Raji (cell line): Measurements from ENCODE around the gene TSPAN4.
A peak's percentile ranks its signal among the peaks of the same experiment; 100 is the strongest.

Source experiments
- POLR2A ChIP-seq: IDR thresholded peaks from 2 replicates; pipeline ENCODE4 v1.6.1; 2011; ENCODE audit warnings: low read depth, low read length, control low read depth; ENCODE audit not compliant: insufficient read depth

Gene TSPAN4

DNA sequence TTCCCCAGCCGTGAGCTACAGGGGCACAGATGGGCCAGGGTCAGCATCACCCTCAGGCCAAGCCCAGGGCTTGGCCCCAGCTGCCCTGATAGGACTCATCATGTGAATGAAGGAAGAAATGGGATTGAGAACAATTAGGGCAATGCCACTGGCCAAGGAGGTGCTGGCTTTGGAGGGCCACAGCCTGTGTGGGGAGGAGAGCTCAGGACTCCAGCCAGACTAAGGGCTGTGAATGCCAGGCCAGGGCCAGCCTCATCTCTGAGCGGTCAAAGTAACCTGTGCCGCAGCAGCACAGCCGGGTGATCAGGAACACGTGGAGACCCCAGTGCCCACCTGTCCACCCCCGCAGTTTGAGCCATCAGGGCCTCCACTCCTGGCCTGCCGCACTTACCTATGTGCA is 57.9 kb downstream of the TSPAN4 start:
- no peak for TF ChIP-seq POLR2A

DNA sequence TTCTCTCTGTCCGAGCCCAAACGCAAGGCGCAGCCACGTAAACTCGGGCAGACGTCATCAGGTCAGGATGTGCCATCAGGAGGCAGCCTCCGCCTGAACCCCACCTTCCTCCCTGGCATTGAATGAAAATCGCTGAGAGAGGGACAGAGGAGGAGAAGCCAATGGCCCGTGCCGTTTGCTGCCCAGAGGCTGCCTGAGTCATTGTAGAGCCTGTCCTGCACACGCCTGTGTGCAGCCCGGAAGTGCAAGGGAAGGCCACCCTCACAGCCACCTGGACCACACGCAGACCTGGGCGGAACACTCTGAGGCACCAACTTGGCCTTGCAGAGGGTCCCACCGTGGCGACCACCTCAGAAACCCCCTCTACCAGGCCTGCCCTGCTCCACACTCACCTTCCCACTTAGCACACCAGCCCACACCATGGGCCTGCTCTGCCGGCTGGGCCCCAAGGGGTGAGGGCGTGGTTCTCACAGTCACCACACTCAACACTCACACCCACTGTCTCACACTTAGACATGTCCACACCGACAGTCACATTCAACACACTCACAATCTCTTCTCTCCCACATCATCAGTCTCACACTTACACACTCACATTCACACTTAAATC is 58.9 kb downstream of the TSPAN4 start:
- TF ChIP-seq POLR2A, result no peak

DNA sequence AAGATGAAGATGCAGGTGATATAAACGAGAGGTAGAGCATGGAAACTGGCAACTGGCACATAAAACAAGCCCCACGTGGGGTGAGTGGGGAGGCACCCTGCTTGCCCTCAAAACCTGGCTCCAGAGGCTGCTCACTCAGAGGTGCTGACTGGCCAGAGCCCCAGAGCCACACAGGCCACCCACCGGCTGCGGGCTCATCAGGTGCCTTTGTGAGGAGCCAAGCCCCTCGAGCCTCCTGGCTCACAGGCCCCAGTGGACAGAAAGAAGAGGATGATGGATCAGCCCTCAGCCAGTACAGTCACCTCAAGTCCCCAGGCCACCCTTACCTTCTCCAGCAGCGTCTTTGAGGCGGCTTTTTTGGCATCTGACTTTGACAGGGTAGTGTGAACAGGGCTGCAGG is 61.7 kb downstream of the TSPAN4 start:
- TF ChIP-seq POLR2A, result no peak

DNA sequence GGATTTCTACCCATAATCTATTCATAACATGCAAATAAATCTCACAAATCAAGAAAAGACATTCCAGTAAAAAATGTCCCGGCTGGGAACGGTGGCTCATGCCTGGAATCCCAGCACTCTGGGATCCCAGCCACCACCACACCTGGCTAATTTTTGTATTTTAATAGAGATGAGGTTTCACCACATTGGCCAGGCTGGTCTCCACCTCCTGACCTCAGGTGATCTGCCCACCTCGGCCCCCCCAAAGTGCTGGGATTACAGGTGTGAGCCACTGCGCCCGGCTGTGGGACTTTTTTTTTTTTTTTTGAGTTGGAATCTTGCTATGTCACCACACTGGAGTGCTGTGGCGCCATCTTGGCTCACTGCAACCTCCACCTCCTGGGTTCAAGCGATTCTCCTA is 63.3 kb downstream of the TSPAN4 start:
- TF ChIP-seq POLR2A, result no peak

DNA sequence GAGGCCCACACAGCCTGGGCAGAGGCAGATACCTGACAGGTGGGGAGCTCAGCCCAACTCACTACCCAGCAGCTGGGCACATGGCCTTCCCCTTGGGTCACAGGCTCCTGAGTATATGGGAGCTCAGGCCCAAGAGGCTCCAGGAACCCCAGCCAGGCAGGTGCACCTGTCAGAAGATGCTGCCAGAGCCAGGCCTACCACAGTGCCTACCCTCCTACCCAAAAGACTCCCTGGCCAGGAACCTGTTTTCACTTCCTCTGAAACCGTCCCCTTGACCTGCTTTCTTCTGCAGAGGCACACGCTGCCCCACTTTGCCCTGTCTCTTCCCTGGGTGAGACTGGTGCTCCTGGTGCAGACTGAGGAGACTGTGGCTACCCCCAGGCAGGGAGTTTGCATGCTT is 65.0 kb downstream of the TSPAN4 start:
- TF ChIP-seq POLR2A, result no peak

DNA sequence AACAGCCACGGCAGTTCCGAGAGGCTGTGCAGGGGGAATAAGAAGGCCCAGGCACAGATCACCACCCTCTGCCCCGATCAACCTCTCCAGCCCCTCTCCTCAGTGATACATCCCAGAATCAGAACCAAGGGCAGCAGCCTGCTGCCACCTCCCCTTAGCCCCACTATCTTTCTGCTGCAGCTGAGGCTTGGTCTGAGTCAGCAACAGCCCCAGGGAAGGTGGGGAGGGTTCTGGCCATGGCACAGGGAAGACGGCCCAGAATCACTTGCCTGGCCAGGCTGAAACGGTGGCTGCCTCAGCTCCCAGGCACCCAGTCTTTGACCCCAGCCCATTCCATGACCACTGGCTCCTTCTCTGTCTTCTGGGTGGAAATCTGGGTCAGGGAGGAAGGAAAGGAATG is 65.6 kb downstream of the TSPAN4 start:
- no peak for TF ChIP-seq POLR2A

DNA sequence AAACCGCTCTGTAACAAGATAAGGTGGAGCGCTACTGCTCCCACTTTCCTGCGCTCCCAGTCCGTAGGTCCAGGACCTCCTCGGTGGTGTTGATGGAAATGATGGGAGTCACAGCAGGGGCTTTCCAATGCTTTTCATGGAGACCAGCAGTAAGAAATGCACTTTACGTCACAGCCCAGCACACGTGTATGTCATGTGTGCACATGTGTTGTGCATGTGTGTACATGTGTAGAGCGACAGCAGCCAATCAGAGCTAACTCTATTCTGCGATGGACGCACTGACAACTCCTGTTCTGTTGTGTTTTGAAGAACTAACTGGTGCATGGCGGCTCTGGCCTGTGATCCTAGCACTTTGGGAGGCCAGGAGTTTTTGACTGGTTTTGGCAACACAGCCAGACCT is 66.8 kb downstream of the TSPAN4 start:
- TF ChIP-seq POLR2A, result no peak

DNA sequence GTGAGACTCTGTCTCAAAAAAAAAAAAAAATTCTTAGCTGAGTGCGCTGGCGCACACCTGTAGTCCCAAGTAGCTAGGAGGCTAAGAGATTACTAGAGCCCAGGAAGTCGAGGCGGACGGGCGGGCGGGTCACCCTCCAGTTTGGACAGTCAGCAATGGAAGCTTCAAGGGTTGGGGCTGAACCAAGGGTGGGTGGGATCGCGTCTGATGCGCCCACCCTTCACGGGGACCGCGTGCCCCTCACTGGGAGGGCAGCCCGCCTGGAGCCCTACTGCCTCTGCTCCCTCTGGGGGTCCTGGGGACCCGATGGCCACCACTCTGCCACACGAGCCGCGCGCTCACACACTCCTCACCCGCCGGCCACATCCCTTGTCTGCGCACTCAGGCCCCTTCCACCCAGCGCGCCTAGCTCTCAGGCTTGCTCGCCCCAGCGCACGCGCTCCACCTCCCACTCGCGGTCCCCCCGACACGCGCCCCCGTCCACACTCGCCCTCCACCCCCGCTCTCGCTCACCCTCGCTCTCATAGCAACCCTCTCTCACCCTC is 67.5 kb downstream of the TSPAN4 start:
- TF ChIP-seq POLR2A, result no peak

DNA sequence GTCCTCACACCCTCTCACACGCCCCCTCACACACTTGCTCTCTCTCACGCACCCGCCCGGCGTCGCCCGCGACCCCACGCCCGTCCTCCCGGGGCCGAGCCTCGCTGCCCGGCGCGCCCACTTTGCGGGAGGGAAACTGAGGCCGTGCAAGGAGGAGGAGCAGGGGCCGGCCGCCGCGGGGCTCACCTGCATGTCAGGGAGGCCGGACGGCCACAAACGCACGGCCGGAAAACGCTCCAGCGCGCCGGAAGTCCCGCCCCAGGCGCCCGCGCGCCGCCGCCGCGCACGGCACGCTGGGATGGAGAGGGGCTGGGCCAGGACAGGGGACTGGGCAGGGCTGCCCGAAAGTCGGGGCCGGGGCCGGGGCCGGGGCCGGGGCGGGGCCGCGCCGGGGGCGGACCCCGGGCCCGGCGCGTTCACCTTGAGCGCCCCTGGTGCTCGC is 68.0 kb downstream of the TSPAN4 start, which contains the start of gene CHID1:
TSS of gene CHID1 (minus strand) at position 222 of the 442 bp plus-strand sequence. CDS start 5,994 bp downstream, outside the sequence.
- TF ChIP-seq POLR2A, result peak; percentile 82

DNA sequence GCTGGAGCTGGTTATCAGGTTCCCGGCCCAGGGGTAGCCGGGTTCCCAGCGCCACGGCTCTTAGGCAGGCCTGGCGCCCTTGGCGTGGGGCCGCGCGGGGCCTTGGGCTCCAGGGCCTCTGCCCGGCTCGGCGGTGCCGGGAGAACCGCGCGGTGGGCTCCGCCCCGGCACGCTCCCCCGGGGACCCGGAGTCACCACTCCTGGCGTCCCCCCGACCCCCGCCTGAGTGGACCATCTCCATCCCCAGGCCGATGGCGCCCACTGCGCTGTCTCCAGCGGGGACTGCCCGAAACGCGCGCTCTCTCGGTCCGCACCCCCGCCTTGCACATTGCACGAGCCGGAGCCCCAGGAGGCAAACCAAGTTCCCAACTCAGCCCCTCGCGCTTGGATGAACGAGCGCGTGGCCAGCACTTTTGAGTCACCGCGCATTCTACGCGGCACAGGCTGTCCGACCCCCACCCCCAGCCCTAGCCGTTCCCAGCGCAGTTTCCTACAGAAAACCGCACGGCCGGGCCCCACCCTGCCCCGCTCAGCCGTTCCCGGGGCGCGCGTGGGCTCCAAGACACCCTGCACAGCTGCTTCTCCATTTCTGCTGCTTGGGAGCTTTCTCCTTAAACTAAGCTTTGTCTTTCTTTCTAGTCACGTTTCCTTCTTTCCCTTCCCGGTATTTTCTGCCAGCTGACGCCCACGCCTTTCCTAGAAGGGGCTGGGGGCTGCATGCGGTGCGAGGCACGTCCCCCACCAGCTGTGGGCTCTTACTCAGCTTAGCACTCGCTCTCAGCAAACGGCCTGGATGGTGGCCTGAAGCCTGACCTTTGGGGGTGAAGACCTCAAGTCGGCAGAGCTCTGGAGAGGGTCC is 68.6 kb downstream of the TSPAN4 start:
- peak; percentile 78 for TF ChIP-seq POLR2A

DNA sequence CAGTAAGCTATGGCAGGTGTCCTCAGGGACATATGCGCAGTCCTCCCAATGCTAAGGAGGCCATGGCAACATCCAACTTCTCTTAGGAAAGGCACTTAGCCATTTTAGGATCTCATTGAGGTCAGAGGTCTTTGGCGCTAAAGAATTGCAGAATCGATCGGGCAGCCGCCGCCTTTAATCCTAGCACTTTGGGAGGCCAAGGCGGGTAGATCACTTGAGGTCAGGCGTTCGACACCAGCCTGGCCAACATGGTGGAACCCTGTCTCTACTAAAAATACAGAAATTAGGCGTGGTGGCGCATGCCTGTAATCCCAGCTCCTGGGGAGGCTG is 69.2 kb downstream of the TSPAN4 start:
- TF ChIP-seq POLR2A, result no peak

DNA sequence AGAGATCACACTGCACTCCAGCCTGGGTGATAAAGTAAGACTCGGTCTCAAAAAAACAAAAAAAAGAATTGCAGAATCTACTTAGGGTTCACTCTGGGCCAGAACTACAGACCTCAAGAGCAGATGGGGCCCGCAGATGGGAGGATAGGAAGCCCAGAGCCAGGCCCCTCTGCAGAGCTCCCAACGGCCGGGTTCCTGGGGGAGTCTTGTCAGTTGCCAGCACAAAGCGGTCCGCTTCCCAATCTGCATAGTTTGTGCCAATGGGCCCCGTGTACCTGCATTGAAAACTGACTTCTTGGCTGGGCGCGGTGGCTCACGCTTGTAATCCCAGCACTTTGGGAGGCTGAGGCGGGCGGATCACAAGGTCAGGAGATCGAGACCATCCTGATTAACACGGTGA is 69.6 kb downstream of the TSPAN4 start:
- TF ChIP-seq POLR2A, result no peak

DNA sequence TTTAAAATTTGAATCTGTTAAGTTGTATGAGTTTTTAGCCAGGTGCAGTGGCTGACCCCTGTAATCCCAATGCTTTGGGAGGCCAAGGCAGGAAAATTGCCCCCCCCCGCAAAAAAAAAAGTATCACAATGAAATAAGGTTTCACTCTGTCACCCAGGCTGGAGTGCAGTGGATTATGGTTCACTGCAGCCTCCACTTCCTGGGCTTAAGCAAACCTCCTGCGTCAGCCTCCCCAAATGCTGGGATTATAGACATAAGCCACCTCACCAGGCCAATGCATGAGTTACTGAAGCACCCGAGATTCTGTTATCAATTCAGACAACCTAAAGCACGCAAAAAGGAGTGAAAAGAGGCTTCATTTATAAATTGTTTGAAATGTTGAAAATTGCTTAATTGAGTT is 70.4 kb downstream of the TSPAN4 start:
- TF ChIP-seq POLR2A, result no peak

DNA sequence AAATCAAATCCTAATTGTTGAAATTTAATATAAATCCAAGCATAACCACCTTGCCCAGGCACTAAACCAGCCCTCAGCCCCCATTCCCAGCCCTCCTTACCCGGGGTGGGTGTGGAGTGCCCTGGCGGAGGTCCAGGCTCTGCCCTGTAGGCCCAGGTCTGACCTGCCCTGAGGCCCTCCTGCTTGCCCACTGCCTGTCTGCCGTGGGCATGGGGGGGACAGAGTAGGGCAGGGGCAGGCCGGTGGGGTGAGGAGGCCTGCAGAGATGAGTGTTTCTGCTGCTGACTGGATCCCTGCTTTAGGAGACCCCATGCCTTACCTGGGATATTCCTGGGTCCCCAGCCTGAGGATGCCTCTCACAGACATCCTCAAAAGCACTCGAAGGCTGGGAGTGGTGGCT is 71.6 kb downstream of the TSPAN4 start:
- TF ChIP-seq POLR2A, result no peak

DNA sequence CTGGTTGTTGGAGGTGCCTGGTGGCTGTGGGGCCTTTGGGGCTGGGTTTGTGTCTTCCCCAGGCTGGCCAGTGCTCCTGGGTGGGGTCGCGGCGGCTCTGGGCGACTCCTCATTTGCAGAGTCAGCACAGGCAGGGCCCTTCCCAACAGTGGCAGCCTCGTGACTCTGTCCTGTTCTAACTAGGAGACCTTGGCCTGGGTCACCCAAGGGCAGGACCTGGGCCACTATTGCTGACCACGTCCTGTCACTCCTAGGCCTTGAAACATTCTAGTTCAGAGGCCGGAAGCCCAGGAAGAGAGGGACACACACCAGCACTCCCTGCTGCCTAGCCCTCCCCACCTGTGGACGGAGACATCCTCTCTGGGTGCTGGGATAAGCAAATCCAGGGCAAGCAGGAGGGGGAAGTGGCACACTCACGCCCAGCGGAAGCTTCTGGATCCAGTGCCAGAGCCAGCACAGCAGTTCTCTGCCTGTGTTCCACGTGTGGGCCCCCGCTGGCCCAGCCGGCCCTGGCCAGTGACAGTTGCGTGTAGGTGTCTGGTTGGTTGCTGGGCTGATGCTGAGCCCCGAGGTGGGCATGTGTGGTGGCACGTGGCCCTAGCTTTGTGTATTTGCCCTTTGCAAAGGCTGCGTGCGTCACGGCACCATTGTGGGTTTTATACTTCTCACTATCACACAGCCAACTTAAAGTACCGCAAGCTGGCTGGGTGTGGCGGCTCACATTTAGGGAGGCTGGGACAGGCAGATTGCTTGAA is 72.3 kb downstream of the TSPAN4 start:
- no peak for TF ChIP-seq POLR2A
